HL-60 (cell line): ENCODE results near the gene BTBD9.

Experiments
- TF ChIP-seq, protein P1 (sequence below): IDR thresholded peaks from one replicate; pipeline ENCODE4 v1.5.1; 2011; ENCODE audit warnings: low read length, control low read depth, inconsistent platforms; ENCODE audit not compliant: insufficient read depth
- TF ChIP-seq, protein P2 (sequence below): IDR thresholded peaks from 2 replicates; pipeline ENCODE4 v1.6.1; 2012; ENCODE audit warnings: low read depth; ENCODE audit not compliant: insufficient replicate concordance

DNA sequence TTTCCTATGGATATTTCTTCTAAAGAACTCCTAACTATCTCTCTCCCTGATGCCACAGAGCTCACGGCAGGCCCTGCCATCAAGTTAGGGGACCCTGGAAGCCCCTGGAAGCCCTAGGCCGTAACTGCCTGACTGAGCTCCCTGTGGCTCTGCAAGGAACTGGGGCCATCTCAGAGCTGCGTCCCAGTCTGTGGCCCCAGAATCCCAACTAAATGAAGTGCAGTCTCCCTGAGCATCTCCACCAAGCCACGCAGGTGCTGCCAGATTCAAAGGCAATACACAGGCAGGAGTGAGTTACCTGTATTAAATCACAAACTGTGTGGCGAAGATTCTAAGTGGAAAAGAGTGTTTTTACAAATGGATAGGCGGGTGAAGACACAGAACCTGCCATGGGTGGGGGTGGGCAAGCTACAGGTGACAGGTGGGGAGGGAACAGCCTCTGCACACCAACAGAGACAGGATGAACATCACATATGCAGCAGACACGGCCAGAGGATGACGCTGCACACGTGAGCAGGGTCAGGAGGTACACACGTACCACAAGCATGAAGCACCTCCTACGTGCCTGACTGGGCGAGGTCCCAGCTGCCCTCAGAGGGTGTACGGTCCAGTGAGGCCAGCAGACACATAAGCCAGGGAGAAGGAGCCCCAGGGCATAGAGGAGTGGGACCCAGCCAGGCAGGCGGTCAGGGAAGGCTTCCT is 461.7 kb downstream of the BTBD9 start:
- TF ChIP-seq, protein P1, sequence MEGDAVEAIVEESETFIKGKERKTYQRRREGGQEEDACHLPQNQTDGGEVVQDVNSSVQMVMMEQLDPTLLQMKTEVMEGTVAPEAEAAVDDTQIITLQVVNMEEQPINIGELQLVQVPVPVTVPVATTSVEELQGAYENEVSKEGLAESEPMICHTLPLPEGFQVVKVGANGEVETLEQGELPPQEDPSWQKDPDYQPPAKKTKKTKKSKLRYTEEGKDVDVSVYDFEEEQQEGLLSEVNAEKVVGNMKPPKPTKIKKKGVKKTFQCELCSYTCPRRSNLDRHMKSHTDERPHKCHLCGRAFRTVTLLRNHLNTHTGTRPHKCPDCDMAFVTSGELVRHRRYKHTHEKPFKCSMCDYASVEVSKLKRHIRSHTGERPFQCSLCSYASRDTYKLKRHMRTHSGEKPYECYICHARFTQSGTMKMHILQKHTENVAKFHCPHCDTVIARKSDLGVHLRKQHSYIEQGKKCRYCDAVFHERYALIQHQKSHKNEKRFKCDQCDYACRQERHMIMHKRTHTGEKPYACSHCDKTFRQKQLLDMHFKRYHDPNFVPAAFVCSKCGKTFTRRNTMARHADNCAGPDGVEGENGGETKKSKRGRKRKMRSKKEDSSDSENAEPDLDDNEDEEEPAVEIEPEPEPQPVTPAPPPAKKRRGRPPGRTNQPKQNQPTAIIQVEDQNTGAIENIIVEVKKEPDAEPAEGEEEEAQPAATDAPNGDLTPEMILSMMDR = no peak
- TF ChIP-seq, protein P2, sequence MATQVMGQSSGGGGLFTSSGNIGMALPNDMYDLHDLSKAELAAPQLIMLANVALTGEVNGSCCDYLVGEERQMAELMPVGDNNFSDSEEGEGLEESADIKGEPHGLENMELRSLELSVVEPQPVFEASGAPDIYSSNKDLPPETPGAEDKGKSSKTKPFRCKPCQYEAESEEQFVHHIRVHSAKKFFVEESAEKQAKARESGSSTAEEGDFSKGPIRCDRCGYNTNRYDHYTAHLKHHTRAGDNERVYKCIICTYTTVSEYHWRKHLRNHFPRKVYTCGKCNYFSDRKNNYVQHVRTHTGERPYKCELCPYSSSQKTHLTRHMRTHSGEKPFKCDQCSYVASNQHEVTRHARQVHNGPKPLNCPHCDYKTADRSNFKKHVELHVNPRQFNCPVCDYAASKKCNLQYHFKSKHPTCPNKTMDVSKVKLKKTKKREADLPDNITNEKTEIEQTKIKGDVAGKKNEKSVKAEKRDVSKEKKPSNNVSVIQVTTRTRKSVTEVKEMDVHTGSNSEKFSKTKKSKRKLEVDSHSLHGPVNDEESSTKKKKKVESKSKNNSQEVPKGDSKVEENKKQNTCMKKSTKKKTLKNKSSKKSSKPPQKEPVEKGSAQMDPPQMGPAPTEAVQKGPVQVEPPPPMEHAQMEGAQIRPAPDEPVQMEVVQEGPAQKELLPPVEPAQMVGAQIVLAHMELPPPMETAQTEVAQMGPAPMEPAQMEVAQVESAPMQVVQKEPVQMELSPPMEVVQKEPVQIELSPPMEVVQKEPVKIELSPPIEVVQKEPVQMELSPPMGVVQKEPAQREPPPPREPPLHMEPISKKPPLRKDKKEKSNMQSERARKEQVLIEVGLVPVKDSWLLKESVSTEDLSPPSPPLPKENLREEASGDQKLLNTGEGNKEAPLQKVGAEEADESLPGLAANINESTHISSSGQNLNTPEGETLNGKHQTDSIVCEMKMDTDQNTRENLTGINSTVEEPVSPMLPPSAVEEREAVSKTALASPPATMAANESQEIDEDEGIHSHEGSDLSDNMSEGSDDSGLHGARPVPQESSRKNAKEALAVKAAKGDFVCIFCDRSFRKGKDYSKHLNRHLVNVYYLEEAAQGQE = no peak
